AG04450 (cell line): Measurements from ENCODE around the gene CNTFR. TPM values are rescaled to one million over a fixed set of nuclear protein-coding genes. Genes with fewer than 3 reads are reported as not detected.

Source experiments
- CTCF ChIA-PET: fragments of 300-600, 350-600 bp; formaldehyde crosslinking; extraction: SDS; loops from one replicate; lab custom pipeline; 2022; ENCODE audit warnings: antibody characterized with exemption, inconsistent platforms; lab: Charles Lee
- POLR2A ChIA-PET: fragments of 350-600 bp; formaldehyde crosslinking; extraction: SDS; loops from one replicate; lab custom pipeline; 2021; ENCODE audit warnings: antibody characterized with exemption, inconsistent platforms; lab: Yijun Ruan, JAX
- DNase-seq: peaks from one replicate; pipeline ENCODE4 v3.0.0-alpha.2; 2011; ENCODE audit warnings: low read depth, low spot score
- H3K27ac ChIP-seq: one replicate; pipeline ENCODE4 v1.5.1; 2012; ENCODE audit warnings: low read depth, low read length, control low read depth
- H3K27me3 ChIP-seq: one replicate; pipeline ENCODE4 v1.6.0; 2012; ENCODE audit warnings: low read length; ENCODE audit not compliant: control insufficient read depth, insufficient read depth
- H3K4me3 ChIP-seq: 2 replicates; pipeline ENCODE4 v1.5.1; 2011; ENCODE audit warnings: mild to moderate bottlenecking, low read depth, low read length, control low read depth
- H3K9me3 ChIP-seq: 2 replicates; pipeline ENCODE4 v1.5.1; 2012; ENCODE audit warnings: low read length; ENCODE audit not compliant: control insufficient read depth, insufficient read depth
- CTCF ChIP-seq: IDR thresholded peaks from 2 replicates; pipeline ENCODE4 v1.5.1; 2011; ENCODE audit warnings: low read depth, low read length, control low read depth, inconsistent platforms
- polyA plus RNA-seq: library from polyadenylated mRNA; depleted of rRNA; stranded (reverse); fragments of >200 nt; gene quantifications from 2 replicates; pipeline ENCODE4 v1.2.3, GENCODE V29; 2011

Gene CNTFR
- polyA plus RNA-seq, 1 experiment, result not detected

GRCh38 chr9:34636791-34637355 lies 47.3 kb upstream of the CNTFR start:
- ChIA-PET CTCF (interaction anchor here (0.8 to 3.8 kb wide), 5 partner anchors 10 to 33 kb away, joined by 3 to 36 read pairs (median 8); partner anchors contain the start of genes DCTN3 and GALT), POLR2A (interaction anchor here (0.7 to 2.5 kb wide), 4 partner anchors 10 to 28 kb away, joined by 3 to 17 read pairs (median 8); partner anchors contain the start of genes DCTN3 and GALT)
- DNase-seq, result no peak
- no peaks in the 10 kb centered on the region for H3K27me3 ChIP-seq
- H3K9me3 ChIP-seq, result no peaks in the 10 kb centered on the region; the same call in 1 of the 2 replicates
- H3K4me3 ChIP-seq, result peak overlapping the region; percentile 80
- H3K27ac ChIP-seq, result peak overlapping the region; percentile 11
- TF ChIP-seq CTCF, result no peak

GRCh38 chr9:34635556-34635955 lies 46.0 kb upstream of the CNTFR start:
- CTCF ChIA-PET, result interaction anchor here (0.8 to 4.0 kb wide), 7 partner anchors 9 to 32 kb away, joined by 3 to 111 read pairs (median 8); partner anchors contain the start of genes DCTN3, GALT, IL11RA and RPP25L
- Histone ChIP-seq H3K9me3 (no peaks in the 10 kb centered on the region; the same call in 1 of the 2 replicates), H3K27ac (no peak overlapping the region), H3K27me3 (peaks cover 6% of the 10 kb centered on the region), H3K4me3 (no peak overlapping the region)
- DNase-seq, result no peak
- POLR2A ChIA-PET, result no interaction called here
- no peak for TF ChIP-seq CTCF

GRCh38 chr9:34634551-34635248 lies 45.2 kb upstream of the CNTFR start:
- Histone ChIP-seq H3K9me3 (no peaks in the 10 kb centered on the region; the same call in 1 of the 2 replicates), H3K27me3 (peaks cover 15% of the 10 kb centered on the region), H3K27ac (no peak overlapping the region), H3K4me3 (no peak overlapping the region)
- POLR2A ChIA-PET, result interaction anchor here (2.2 kb wide), 1 partner anchor 15 kb away, joined by 15 read pairs; the partner anchor contains the start of gene DCTN3
- no peak for DNase-seq
- no peak for TF ChIP-seq CTCF
- CTCF ChIA-PET, result interaction anchor here (0.5 to 4.0 kb wide), 25 partner anchors 9 to 446 kb away, joined by 3 to 111 read pairs (median 5); partner anchors contain the start of genes DCTN3, GALT, IL11RA and MYORG

- POLR2A ChIA-PET, result interaction anchor here (2.2 kb wide), 1 partner anchor 14 kb away, joined by 15 read pairs; the partner anchor contains the start of gene DCTN3
These were observed 44.5 kb upstream of the CNTFR start for GRCh38 chr9:34633851-34634550.

More at GRCh38 chr9:34633851-34634550, 44.5 kb upstream of the CNTFR start:
- Histone ChIP-seq H3K27ac (no peak overlapping the region), H3K9me3 (no peaks in the 10 kb centered on the region; the same call in 1 of the 2 replicates), H3K27me3 (peaks cover 22% of the 10 kb centered on the region), H3K4me3 (no peak overlapping the region)
- DNase-seq, result no peak
- CTCF ChIA-PET, result interaction anchor here (0.5 to 4.0 kb wide), 26 partner anchors 9 to 524 kb away, joined by 3 to 111 read pairs (median 4); partner anchors contain the start of genes DCTN3, GALT, IL11RA and MYORG
- TF ChIP-seq CTCF, result peak; percentile 86
